22Rv1 (cell line): ENCODE data around the gene NAE1.

Experiments used
- ZFX ChIP-seq: fragments of 450-650 bp; IDR thresholded peaks from 2 replicates; pipeline ENCODE4 v1.6.1; 2017; ENCODE audit warnings: antibody characterized with exemption, borderline replicate concordance
- TF ChIP-seq, protein P1 (sequence below): fragments of 450-650 bp; IDR thresholded peaks from 2 replicates; pipeline ENCODE4 v1.5.1; 2017; ENCODE audit warnings: mild to moderate bottlenecking

- TF ChIP-seq, protein P1, sequence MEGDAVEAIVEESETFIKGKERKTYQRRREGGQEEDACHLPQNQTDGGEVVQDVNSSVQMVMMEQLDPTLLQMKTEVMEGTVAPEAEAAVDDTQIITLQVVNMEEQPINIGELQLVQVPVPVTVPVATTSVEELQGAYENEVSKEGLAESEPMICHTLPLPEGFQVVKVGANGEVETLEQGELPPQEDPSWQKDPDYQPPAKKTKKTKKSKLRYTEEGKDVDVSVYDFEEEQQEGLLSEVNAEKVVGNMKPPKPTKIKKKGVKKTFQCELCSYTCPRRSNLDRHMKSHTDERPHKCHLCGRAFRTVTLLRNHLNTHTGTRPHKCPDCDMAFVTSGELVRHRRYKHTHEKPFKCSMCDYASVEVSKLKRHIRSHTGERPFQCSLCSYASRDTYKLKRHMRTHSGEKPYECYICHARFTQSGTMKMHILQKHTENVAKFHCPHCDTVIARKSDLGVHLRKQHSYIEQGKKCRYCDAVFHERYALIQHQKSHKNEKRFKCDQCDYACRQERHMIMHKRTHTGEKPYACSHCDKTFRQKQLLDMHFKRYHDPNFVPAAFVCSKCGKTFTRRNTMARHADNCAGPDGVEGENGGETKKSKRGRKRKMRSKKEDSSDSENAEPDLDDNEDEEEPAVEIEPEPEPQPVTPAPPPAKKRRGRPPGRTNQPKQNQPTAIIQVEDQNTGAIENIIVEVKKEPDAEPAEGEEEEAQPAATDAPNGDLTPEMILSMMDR: no peak
- TF ChIP-seq ZFX: no peak
Measured at GRCh38 chr16:66832661-66833305, 2.0 kb upstream of the NAE1 start.
